Subcutaneous abdominal adipose tissue (tissue), 5 donors: ENCODE results near the gene ASPDH.

Experiments used
- H3K27ac ChIP-seq: one replicate; pipeline ENCODE4 v1.7.0; 2013; ENCODE audit warnings: low read depth, mild to moderate bottlenecking, inconsistent platforms, low read length, moderate library complexity
- H3K27me3 ChIP-seq, 5 donors: one replicate each; pipeline ENCODE4 v1.7.0; 2013; ENCODE audit warnings: low read length in 5 of 5, inconsistent platforms in 1 of 5; ENCODE audit not compliant: control insufficient read depth in 5 of 5, insufficient read depth in 4 of 5
- H3K36me3 ChIP-seq, 5 donors: one replicate each; pipeline ENCODE4 v1.7.0; 2013; ENCODE audit warnings: low read length in 5 of 5; ENCODE audit not compliant: control insufficient read depth in 5 of 5, insufficient read depth in 5 of 5
- H3K4me1 ChIP-seq, 5 donors: one replicate each; pipeline ENCODE4 v1.7.0; 2013; ENCODE audit warnings: low read length in 5 of 5, mild to moderate bottlenecking in 3 of 5, moderate library complexity in 1 of 5; ENCODE audit not compliant: control insufficient read depth in 5 of 5, insufficient read depth in 5 of 5
- H3K4me3 ChIP-seq, 5 donors: one replicate each; pipeline ENCODE4 v1.7.0; 2013; ENCODE audit warnings: low read length in 5 of 5, low read depth in 1 of 5
- H3K9ac ChIP-seq, 5 donors: one replicate each; pipeline ENCODE4 v1.7.0; 2013; ENCODE audit warnings: low read length in 5 of 5, mild to moderate bottlenecking in 4 of 5, moderate library complexity in 3 of 5
- H3K9me3 ChIP-seq, 5 donors: one replicate each; pipeline ENCODE4 v1.7.0; 2013; ENCODE audit warnings: low read length in 5 of 5; ENCODE audit not compliant: control insufficient read depth in 5 of 5
- donor health status: healthy.
- donor health status: healthy.
- donor health status: healthy.
- donor health status: healthy.
- donor health status: healthy.

ASPDH gene

GRCh38 chr19:50509366-50509765, 4.3 kb downstream of the ASPDH start:
- H3K27me3 ChIP-seq: peaks cover 0 to 1% (median 0%) of the 10 kb centered on the region in 5 donors

GRCh38 chr19:50508843-50509190, 4.9 kb downstream of the ASPDH start:
- no peak overlapping the region for H3K27ac ChIP-seq
- peaks cover 0 to 12% (median 0%) of the 10 kb centered on the region in 5 donors for H3K36me3 ChIP-seq
- H3K9me3 ChIP-seq: no peaks in the 10 kb centered on the region
- no peaks in the 10 kb centered on the region for H3K27me3 ChIP-seq
- H3K4me3 ChIP-seq: no peak overlapping the region
- H3K9ac ChIP-seq: no peak overlapping the region
- H3K4me1 ChIP-seq: peaks cover 5 to 19% (median 12%) of the 10 kb centered on the region in 5 donors

More at GRCh38 chr19:50509366-50509765, 4.3 kb downstream of the ASPDH start:
- Histone ChIP-seq H3K27ac (no peak overlapping the region), H3K4me3 (no peak overlapping the region), H3K9me3 (no peaks in the 10 kb centered on the region), H3K9ac (no peak overlapping the region), H3K36me3 (peaks cover 0 to 12% (median 0%) of the 10 kb centered on the region in 5 donors), H3K4me1 (peaks cover 5 to 19% (median 12%) of the 10 kb centered on the region in 5 donors)

GRCh38 chr19:50507376-50507775, 6.3 kb downstream of the ASPDH start:
- H3K9ac ChIP-seq: no peak overlapping the region
- no peak overlapping the region for H3K27ac ChIP-seq
- peaks cover 5 to 19% (median 12%) of the 10 kb centered on the region in 5 donors for H3K4me1 ChIP-seq
- peaks cover 0 to 12% (median 0%) of the 10 kb centered on the region in 5 donors for H3K36me3 ChIP-seq
- H3K4me3 ChIP-seq: no peak overlapping the region
- H3K27me3 ChIP-seq: no peaks in the 10 kb centered on the region
- no peaks in the 10 kb centered on the region for H3K9me3 ChIP-seq

- Histone ChIP-seq H3K4me3 (no peak overlapping the region), H3K36me3 (peaks cover 0 to 12% (median 0%) of the 10 kb centered on the region in 5 donors), H3K9me3 (no peaks in the 10 kb centered on the region), H3K9ac (no peak overlapping the region), H3K27me3 (no peaks in the 10 kb centered on the region), H3K4me1 (peaks cover 5 to 16% (median 12%) of the 10 kb centered on the region in 5 donors), H3K27ac (no peak overlapping the region)
Measured at GRCh38 chr19:50506700-50507099, 7.0 kb downstream of the ASPDH start.

DNA sequence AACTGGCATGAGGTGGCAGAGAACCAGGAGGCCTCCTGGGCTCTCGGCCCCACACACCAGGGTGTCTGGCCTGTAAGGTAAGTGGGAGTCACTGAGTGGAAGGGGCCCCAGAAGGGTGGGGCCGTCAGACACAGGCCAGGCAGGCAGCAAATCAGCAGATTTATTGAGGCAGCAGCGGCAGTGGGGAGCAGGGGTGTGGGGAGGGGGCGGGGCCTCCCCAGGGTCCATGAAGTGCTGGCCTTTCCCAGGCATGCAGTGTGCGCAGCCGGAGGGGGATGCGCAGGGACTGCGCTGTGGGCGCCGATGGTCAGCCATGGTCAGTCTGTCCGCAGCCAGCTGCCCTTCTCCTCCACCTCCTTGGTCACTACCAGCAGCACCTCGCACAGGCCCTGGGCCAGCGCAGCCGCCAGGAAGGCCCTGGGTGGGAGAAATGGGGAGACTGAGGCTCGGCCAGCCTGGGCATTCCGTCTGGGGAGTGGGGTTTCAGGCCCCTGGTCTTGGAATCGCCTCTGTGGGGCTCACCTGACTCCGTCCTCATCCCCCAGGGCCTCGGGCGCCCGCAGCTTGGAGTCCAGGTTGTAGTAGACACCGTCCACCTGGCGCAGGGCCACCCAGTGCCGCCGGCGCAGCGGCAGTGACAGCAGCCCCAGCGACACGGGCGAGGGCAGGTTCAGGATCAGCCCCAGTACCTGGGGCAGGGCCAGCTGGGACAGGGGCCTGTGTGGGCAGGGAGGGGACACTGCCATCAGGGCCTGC, 7.7 kb downstream of the ASPDH start:
- Histone ChIP-seq H3K9ac (no peak overlapping the region), H3K9me3 (no peaks in the 10 kb centered on the region), H3K27me3 (no peaks in the 10 kb centered on the region), H3K4me1 (peaks cover 3 to 12% (median 11%) of the 10 kb centered on the region in 5 donors), H3K27ac (no peak overlapping the region), H3K36me3 (peaks cover 0 to 12% (median 0%) of the 10 kb centered on the region in 5 donors), H3K4me3 (no peak overlapping the region)

DNA sequence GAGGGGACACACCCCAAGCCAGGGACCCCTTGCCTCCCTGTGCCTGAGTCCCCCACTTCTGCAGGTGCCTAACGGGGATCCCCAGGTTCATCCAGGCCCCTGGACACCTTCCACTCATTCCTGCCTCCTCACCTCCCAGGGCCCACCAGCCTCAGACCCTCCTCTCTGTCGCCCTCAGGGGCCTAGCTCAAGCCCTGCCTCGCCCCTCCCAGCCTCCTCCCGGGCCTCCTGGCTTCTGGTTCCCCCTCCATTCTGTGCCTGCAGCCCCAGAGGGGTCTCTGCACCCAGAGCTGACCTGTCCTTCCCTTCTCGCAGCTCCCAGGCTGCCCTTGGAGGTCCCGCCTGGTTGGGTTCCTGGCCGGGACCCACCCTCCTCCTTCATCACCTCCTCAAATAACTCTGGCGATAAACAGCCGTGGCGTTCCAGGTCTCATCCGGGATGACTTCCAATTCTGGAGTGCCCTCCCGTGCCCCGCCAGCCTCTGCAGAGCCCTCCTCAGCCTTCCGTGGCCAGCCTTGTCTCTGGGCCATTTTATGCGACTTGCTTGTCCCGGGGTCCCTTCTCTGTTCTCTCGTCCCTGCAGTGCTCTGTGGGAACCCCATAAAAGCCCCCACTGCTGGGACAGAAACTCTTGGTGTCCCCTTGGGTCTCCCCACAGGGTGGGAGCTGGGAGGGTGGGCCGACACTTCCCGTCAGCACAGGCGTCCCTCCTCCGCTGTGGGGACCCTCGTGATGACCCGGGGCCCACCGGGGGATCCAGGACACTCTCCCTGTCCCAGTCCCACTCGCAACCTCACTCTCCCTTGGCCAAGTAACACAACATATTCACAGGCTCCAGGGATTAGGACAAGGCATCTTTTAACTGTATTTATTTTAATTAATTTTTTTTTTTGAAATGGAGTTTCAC, 11.9 kb downstream of the ASPDH start:
- no peaks in the 10 kb centered on the region for H3K9me3 ChIP-seq
- peaks cover 0 to 6% (median 0%) of the 10 kb centered on the region in 5 donors for H3K27me3 ChIP-seq
- peaks cover 0 to 12% (median 0%) of the 10 kb centered on the region in 5 donors for H3K36me3 ChIP-seq
- no peaks in the 10 kb centered on the region for H3K4me1 ChIP-seq
- H3K4me3 ChIP-seq: no peak overlapping the region
- no peak overlapping the region for H3K9ac ChIP-seq
- no peak overlapping the region for H3K27ac ChIP-seq

DNA sequence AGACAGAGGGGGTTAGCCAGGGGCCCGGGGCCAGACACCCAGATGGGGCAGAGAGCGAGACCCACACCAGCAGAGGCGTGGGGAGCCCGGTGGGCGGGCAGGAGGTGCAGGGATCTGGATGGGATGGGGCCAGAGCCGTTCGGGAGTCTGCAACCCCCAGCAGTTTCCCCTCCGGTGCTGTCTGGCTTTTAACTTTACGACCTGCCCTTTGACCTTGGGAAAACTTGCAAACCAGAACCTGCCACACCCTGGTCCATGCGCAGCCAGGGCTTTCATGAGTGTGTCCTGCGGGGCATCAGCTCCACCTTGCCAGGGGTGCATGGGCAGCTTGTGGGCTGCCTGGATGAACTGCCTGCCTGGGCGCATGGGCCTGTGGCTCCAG, 12.5 kb downstream of the ASPDH start:
- Histone ChIP-seq H3K27ac (no peak overlapping the region), H3K36me3 (peaks cover 0 to 9% (median 0%) of the 10 kb centered on the region in 5 donors), H3K27me3 (peaks cover 0 to 11% (median 0%) of the 10 kb centered on the region in 5 donors), H3K9ac (no peak overlapping the region), H3K9me3 (no peaks in the 10 kb centered on the region), H3K4me1 (no peaks in the 10 kb centered on the region), H3K4me3 (no peak overlapping the region)

DNA sequence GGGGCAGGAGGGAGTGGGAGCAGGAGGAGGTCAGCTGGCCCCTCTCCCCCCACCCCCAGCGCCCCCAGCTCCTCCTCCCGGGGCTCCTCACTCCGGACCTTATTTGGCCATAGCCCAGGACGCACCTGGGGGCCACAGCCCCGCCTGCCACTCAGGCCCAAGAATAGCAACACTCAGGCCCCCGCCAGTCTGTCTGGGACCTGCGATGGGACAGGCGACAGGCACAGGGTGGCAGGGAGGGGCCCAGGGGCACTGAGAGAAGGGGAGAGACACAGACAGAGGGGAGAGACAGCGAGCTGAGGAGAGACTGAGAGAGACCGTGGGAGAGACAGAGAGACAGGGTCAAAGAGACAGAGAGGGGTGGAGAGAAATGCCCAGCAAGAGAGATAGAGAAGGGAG, 13.0 kb downstream of the ASPDH start:
- H3K27ac ChIP-seq: no peak overlapping the region
- no peak overlapping the region for H3K9ac ChIP-seq
- H3K36me3 ChIP-seq: peaks cover 0 to 5% (median 0%) of the 10 kb centered on the region in 5 donors
- peaks cover 0 to 14% (median 0%) of the 10 kb centered on the region in 5 donors for H3K27me3 ChIP-seq
- H3K4me1 ChIP-seq: no peaks in the 10 kb centered on the region
- no peaks in the 10 kb centered on the region for H3K9me3 ChIP-seq
- no peak overlapping the region for H3K4me3 ChIP-seq

DNA sequence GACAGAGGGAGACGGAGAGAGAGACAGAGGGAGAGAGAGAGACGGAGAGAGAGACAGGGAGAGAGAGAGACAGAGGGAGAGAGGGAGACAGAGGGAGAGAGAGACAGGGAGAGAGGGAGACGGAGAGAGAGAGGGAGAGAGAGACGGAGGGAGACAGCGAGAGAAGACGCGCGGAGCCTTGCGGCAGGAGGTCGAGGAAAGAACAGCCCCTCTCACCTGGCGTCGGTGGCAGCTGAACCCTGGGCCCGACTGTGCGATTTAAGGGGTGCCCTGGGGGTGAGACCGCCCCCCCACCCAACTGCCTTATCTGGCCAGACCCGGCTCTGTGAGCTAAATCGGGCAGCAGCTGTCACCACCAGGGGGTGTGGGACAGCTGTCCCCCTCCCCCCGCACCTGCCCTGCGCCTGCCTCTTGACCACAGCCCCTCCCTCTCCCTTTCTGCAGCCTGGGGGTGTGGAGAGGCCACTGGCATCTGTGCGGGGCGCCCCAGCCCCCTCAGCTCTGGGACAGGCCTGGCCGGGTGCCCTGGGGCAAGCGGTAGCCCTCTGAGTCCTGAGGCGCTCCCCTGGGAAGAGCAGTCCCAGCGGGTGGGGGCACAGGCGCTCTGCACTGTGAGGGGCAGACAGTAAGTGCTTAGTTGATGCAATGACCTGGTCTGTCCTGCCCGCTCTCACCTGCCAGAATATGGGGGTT, 13.5 kb downstream of the ASPDH start:
- Histone ChIP-seq H3K4me1 (no peaks in the 10 kb centered on the region), H3K4me3 (no peak overlapping the region), H3K9me3 (no peaks in the 10 kb centered on the region), H3K9ac (no peak overlapping the region), H3K36me3 (peaks cover 0 to under 1% (median 0%) of the 10 kb centered on the region in 5 donors), H3K27ac (no peak overlapping the region), H3K27me3 (peaks cover 0 to 15% (median 0%) of the 10 kb centered on the region in 5 donors)
